ENCODE results near the gene SUPT6H.

SUPT6H gene

DNA sequence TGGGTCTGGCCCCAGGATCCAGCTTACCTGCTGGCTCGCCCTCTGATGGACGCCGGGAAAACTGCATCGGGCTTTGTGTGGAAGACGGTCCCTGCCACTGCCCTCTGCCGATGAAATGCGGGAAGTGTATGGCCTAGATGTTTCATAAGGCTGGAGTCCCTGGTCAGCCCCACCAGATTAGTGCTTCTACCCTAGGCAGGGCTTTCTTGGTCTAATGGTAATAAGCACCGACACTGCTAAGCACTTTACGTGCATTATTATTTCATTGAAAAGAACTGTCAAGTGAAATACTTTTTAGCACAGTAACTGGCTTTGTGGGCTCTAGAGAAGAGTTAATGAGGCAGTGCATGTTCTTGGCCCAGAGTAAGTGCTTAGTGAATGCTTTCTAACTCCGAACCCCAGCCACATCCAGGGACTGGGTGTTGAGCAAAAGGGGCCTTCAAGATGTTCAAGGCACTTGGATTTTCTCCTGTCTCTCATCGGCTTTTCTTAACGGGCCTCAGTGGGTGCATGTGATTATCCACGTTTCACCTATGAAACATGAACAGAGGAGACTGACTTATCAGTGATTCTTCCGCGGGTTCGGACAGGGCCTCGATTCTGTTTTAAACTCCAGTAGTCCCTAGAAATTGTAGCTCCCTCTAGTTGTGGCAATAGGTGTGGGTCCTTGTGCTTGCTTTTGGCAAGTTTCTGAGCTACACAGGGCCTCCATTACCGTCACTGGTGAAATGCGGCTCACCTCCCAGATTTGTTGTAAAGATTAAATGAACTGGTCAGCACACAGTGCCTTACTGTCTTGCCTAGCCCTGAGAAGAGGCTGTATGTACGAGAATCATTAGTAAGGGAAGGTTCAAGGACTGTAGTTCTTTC lies 88.4 kb downstream of the SUPT6H start:
- Mint-ChIP-seq H3K4me3 (no peak overlapping the region), H3K9me3 (no peaks in the 10 kb centered on the region), H3K4me1 (ENCODE audit: low read depth) (peaks cover 28% of the 10 kb centered on the region), H3K27ac (peak overlapping the region; percentile 11), H3K27me3 (no peaks in the 10 kb centered on the region), H3K36me3 (ENCODE audit: low read depth) (peaks cover 44% of the 10 kb centered on the region)

GRCh38 chr17:28751600-28752366 lies 89.8 kb downstream of the SUPT6H start:
- no peaks in the 10 kb centered on the region for H3K9me3 Mint-ChIP-seq
- H3K4me1 Mint-ChIP-seq (ENCODE audit: low read depth): peaks cover 20% of the 10 kb centered on the region
- H3K27ac Mint-ChIP-seq: no peak overlapping the region
- H3K27me3 Mint-ChIP-seq: no peaks in the 10 kb centered on the region
- H3K4me3 Mint-ChIP-seq: no peak overlapping the region
- peaks cover 38% of the 10 kb centered on the region for H3K36me3 Mint-ChIP-seq (ENCODE audit: low read depth)

All from stimulated activated naive CD8-positive, alpha-beta T cell treated with anti-CD3 and anti-CD28 coated beads, Interleukin-15, Interleukin-2, amounts not matched to agents 100 ng/mL and 50 ng/mL, for 24 hours (primary cell).